Measurements from ENCODE around the gene ANKMY2. TPM values are rescaled to one million over a fixed set of nuclear protein-coding genes. Genes with fewer than 3 reads are reported as not detected.

The ANKMY2 gene
- total and polyA plus RNA-seq, 5 donors from 2014 or later, result 12.1 to 24.2 (median 19.2) TPM

- H3K9me3 ChIP-seq (ENCODE audit: control insufficient read depth in 2 of 2, low read length in 2 of 2), result no peaks in the 10 kb centered on the region
- no peaks in the 10 kb centered on the region for H3K4me1 ChIP-seq (ENCODE audit: control insufficient read depth, insufficient read depth, low read length, poor library complexity, severe bottlenecking)
- Mint-ChIP-seq H3K27me3 (no peaks in the 10 kb centered on the region), H3K36me3 (peaks cover 56% of the 10 kb centered on the region), H3K4me1 (peaks cover 6 to 19% (median 9%) of the 10 kb centered on the region in 4 donors), H3K4me3 (no peak overlapping the region), H3K27ac (no peak overlapping the region), H3K9me3 (peaks cover 0 to 2% (median 0%) of the 10 kb centered on the region in 7 donors)
- ATAC-seq (ENCODE audit: low read depth in 2 of 2), result no peak
- no peak for DNase-seq
- H3K27me3 ChIP-seq (ENCODE audit: control insufficient read depth, insufficient read depth, low read length), result no peaks in the 10 kb centered on the region
- H3K4me3 ChIP-seq (ENCODE audit: low read depth, low read length), result no peak overlapping the region
- no peak overlapping the region for H3K27ac ChIP-seq (ENCODE audit: insufficient read depth, low read length, poor library complexity, severe bottlenecking)
- peaks cover 26% of the 10 kb centered on the region for H3K36me3 ChIP-seq (ENCODE audit: control insufficient read depth, insufficient read depth, low read length)
Measured at GRCh38 chr7:16615228-16615627, 30.3 kb downstream of the ANKMY2 start.

GRCh38 chr7:16611711-16612110 is 33.8 kb downstream of the ANKMY2 start:
- ATAC-seq (ENCODE audit: low read depth in 2 of 2), result no peak
- no peak for DNase-seq
- Mint-ChIP-seq H3K27me3 (no peaks in the 10 kb centered on the region), H3K27ac (no peak overlapping the region), H3K36me3 (peaks cover 50% of the 10 kb centered on the region), H3K4me3 (no peak overlapping the region), H3K9me3 (peaks cover 0 to 2% (median 0%) of the 10 kb centered on the region in 7 donors), H3K4me1 (peaks cover 0 to 23% (median 7%) of the 10 kb centered on the region in 4 donors)
- Histone ChIP-seq H3K27me3 (ENCODE audit: control insufficient read depth, insufficient read depth, low read length) (no peaks in the 10 kb centered on the region), H3K27ac (ENCODE audit: insufficient read depth, low read length, poor library complexity, severe bottlenecking) (no peak overlapping the region), H3K36me3 (ENCODE audit: control insufficient read depth, insufficient read depth, low read length) (peaks cover 34% of the 10 kb centered on the region), H3K9me3 (ENCODE audit: control insufficient read depth in 2 of 2, low read length in 2 of 2) (no peaks in the 10 kb centered on the region), H3K4me3 (ENCODE audit: low read depth, low read length) (no peak overlapping the region), H3K4me1 (ENCODE audit: control insufficient read depth, insufficient read depth, low read length, poor library complexity, severe bottlenecking) (no peaks in the 10 kb centered on the region)

- peaks cover 26% of the 10 kb centered on the region for H3K36me3 ChIP-seq (ENCODE audit: control insufficient read depth, insufficient read depth, low read length)
- Mint-ChIP-seq H3K4me3 (no peak overlapping the region), H3K4me1 (peaks cover 0 to 23% (median 8%) of the 10 kb centered on the region in 4 donors), H3K36me3 (peaks cover 47% of the 10 kb centered on the region), H3K9me3 (peaks cover 0 to 2% (median 0%) of the 10 kb centered on the region in 7 donors), H3K27me3 (no peaks in the 10 kb centered on the region), H3K27ac (no peak overlapping the region)
- ATAC-seq (ENCODE audit: low read depth in 2 of 2), result no peak
- no peaks in the 10 kb centered on the region for H3K27me3 ChIP-seq (ENCODE audit: control insufficient read depth, insufficient read depth, low read length)
- no peak overlapping the region for H3K27ac ChIP-seq (ENCODE audit: insufficient read depth, low read length, poor library complexity, severe bottlenecking)
- H3K4me3 ChIP-seq (ENCODE audit: low read depth, low read length), result no peak overlapping the region
- no peaks in the 10 kb centered on the region for H3K4me1 ChIP-seq (ENCODE audit: control insufficient read depth, insufficient read depth, low read length, poor library complexity, severe bottlenecking)
- no peaks in the 10 kb centered on the region for H3K9me3 ChIP-seq (ENCODE audit: control insufficient read depth in 2 of 2, low read length in 2 of 2)
- peak in 1 of 3 donors; percentile 34 for DNase-seq
Measured at GRCh38 chr7:16609842-16610450, 35.6 kb downstream of the ANKMY2 start.

- Mint-ChIP-seq H3K27ac (peak overlapping the region in 1 of 3 donors; percentile 17), H3K9me3 (no peaks in the 10 kb centered on the region), H3K4me1 (peaks cover 0 to 13% (median 7%) of the 10 kb centered on the region in 4 donors), H3K4me3 (no peak overlapping the region), H3K27me3 (no peaks in the 10 kb centered on the region), H3K36me3 (peaks cover 61% of the 10 kb centered on the region)
- Histone ChIP-seq H3K9me3 (ENCODE audit: control insufficient read depth in 2 of 2, low read length in 2 of 2) (no peaks in the 10 kb centered on the region), H3K27ac (ENCODE audit: insufficient read depth, low read length, poor library complexity, severe bottlenecking) (no peak overlapping the region), H3K27me3 (ENCODE audit: control insufficient read depth, insufficient read depth, low read length) (no peaks in the 10 kb centered on the region), H3K4me1 (ENCODE audit: control insufficient read depth, insufficient read depth, low read length, poor library complexity, severe bottlenecking) (no peaks in the 10 kb centered on the region), H3K4me3 (ENCODE audit: low read depth, low read length) (no peak overlapping the region), H3K36me3 (ENCODE audit: control insufficient read depth, insufficient read depth, low read length) (peaks cover 47% of the 10 kb centered on the region)
- ATAC-seq (ENCODE audit: low read depth in 2 of 2), result no peak
- DNase-seq, result no peak
Measured at GRCh38 chr7:16606704-16607103, 38.9 kb downstream of the ANKMY2 start.

GRCh38 chr7:16604054-16604453 is 41.5 kb downstream of the ANKMY2 start:
- Mint-ChIP-seq H3K36me3 (peaks cover 57% of the 10 kb centered on the region), H3K4me1 (peaks cover 0 to 4% (median 1%) of the 10 kb centered on the region in 4 donors), H3K4me3 (no peak overlapping the region), H3K9me3 (no peaks in the 10 kb centered on the region), H3K27me3 (no peaks in the 10 kb centered on the region), H3K27ac (no peak overlapping the region)
- Histone ChIP-seq H3K4me3 (ENCODE audit: low read depth, low read length) (no peak overlapping the region), H3K4me1 (ENCODE audit: control insufficient read depth, insufficient read depth, low read length, poor library complexity, severe bottlenecking) (no peaks in the 10 kb centered on the region), H3K27me3 (ENCODE audit: control insufficient read depth, insufficient read depth, low read length) (no peaks in the 10 kb centered on the region), H3K36me3 (ENCODE audit: control insufficient read depth, insufficient read depth, low read length) (peaks cover 50% of the 10 kb centered on the region), H3K9me3 (ENCODE audit: control insufficient read depth in 2 of 2, low read length in 2 of 2) (no peaks in the 10 kb centered on the region), H3K27ac (ENCODE audit: insufficient read depth, low read length, poor library complexity, severe bottlenecking) (no peak overlapping the region)
- DNase-seq (peak in 1 of 3 donors; percentile 15), ATAC-seq (ENCODE audit: low read depth in 2 of 2) (no peak)

GRCh38 chr7:16603633-16604032 is 41.9 kb downstream of the ANKMY2 start:
- Histone ChIP-seq H3K27me3 (ENCODE audit: control insufficient read depth, insufficient read depth, low read length) (no peaks in the 10 kb centered on the region), H3K27ac (ENCODE audit: insufficient read depth, low read length, poor library complexity, severe bottlenecking) (no peak overlapping the region), H3K4me1 (ENCODE audit: control insufficient read depth, insufficient read depth, low read length, poor library complexity, severe bottlenecking) (no peaks in the 10 kb centered on the region), H3K36me3 (ENCODE audit: control insufficient read depth, insufficient read depth, low read length) (peaks cover 48% of the 10 kb centered on the region), H3K4me3 (ENCODE audit: low read depth, low read length) (no peak overlapping the region), H3K9me3 (ENCODE audit: control insufficient read depth in 2 of 2, low read length in 2 of 2) (no peaks in the 10 kb centered on the region)
- H3K4me3 Mint-ChIP-seq, result no peak overlapping the region
- no peaks in the 10 kb centered on the region for H3K9me3 Mint-ChIP-seq
- no peak for DNase-seq
- H3K36me3 Mint-ChIP-seq, result peaks cover 58% of the 10 kb centered on the region
- no peaks in the 10 kb centered on the region for H3K27me3 Mint-ChIP-seq
- H3K4me1 Mint-ChIP-seq, result peaks cover 0 to 4% (median 1%) of the 10 kb centered on the region in 4 donors
- ATAC-seq (ENCODE audit: low read depth in 2 of 2), result no peak
- no peak overlapping the region for H3K27ac Mint-ChIP-seq

- Mint-ChIP-seq H3K36me3 (peaks cover 49% of the 10 kb centered on the region), H3K27me3 (no peaks in the 10 kb centered on the region), H3K27ac (no peak overlapping the region), H3K4me3 (no peak overlapping the region), H3K4me1 (no peaks in the 10 kb centered on the region), H3K9me3 (no peaks in the 10 kb centered on the region)
- ATAC-seq (ENCODE audit: low read depth in 2 of 2) (no peak), DNase-seq (no peak)
- Histone ChIP-seq H3K9me3 (ENCODE audit: control insufficient read depth in 2 of 2, low read length in 2 of 2) (no peaks in the 10 kb centered on the region), H3K36me3 (ENCODE audit: control insufficient read depth, insufficient read depth, low read length) (peaks cover 45% of the 10 kb centered on the region), H3K4me1 (ENCODE audit: control insufficient read depth, insufficient read depth, low read length, poor library complexity, severe bottlenecking) (no peaks in the 10 kb centered on the region), H3K27me3 (ENCODE audit: control insufficient read depth, insufficient read depth, low read length) (no peaks in the 10 kb centered on the region), H3K27ac (ENCODE audit: insufficient read depth, low read length, poor library complexity, severe bottlenecking) (no peak overlapping the region), H3K4me3 (ENCODE audit: low read depth, low read length) (no peak overlapping the region)
Measured at GRCh38 chr7:16599860-16600259, 45.7 kb downstream of the ANKMY2 start.

GRCh38 chr7:16598015-16598414 is 47.5 kb downstream of the ANKMY2 start:
- ATAC-seq (ENCODE audit: low read depth in 2 of 2) (no peak), DNase-seq (no peak)
- Histone ChIP-seq H3K36me3 (ENCODE audit: control insufficient read depth, insufficient read depth, low read length) (peaks cover 30% of the 10 kb centered on the region), H3K27me3 (ENCODE audit: control insufficient read depth, insufficient read depth, low read length) (no peaks in the 10 kb centered on the region), H3K9me3 (ENCODE audit: control insufficient read depth in 2 of 2, low read length in 2 of 2) (no peaks in the 10 kb centered on the region), H3K27ac (ENCODE audit: insufficient read depth, low read length, poor library complexity, severe bottlenecking) (no peak overlapping the region), H3K4me1 (ENCODE audit: control insufficient read depth, insufficient read depth, low read length, poor library complexity, severe bottlenecking) (no peaks in the 10 kb centered on the region), H3K4me3 (ENCODE audit: low read depth, low read length) (no peak overlapping the region)
- Mint-ChIP-seq H3K36me3 (peaks cover 33% of the 10 kb centered on the region), H3K4me3 (no peak overlapping the region), H3K9me3 (no peaks in the 10 kb centered on the region), H3K4me1 (no peaks in the 10 kb centered on the region), H3K27ac (no peak overlapping the region), H3K27me3 (no peaks in the 10 kb centered on the region)
